OCI-LY7 (cell line): ENCODE results near the gene DNAJC11. TPM values are rescaled to one million over a fixed set of nuclear protein-coding genes. Genes with fewer than 3 reads are reported as not detected.

Source experiments
- BruUV-seq: library from RNA; stranded (reverse); fragments of 400-500 nt; replicated peaks from 2 replicates; lab custom pipeline; 2021; lab: Mats Ljungman, UMichigan
- CTCF ChIA-PET: fragments of 300-600 bp; sonication (Branson Sonifier 250); formaldehyde crosslinking; loops from one replicate; lab custom pipeline; 2022; ENCODE audit warnings: antibody characterized with exemption; ENCODE audit not compliant: unreplicated experiment; lab: Charles Lee
- POLR2A ChIA-PET: fragments of 300-600 bp; sonication (Branson Sonifier 250); formaldehyde crosslinking; loops from one replicate; lab custom pipeline; 2022; ENCODE audit warnings: antibody characterized with exemption; lab: Charles Lee
- DNase-seq: peaks from one replicate; pipeline ENCODE4 v3.0.0-alpha.2; 2015; ENCODE audit warnings: low spot score
- H2AFZ ChIP-seq: fragments of 200-600 bp; sonication (generic), shearing (Covaris generic); 2 replicates; pipeline ENCODE4 v1.6.1; 2014; ENCODE audit warnings: mild to moderate bottlenecking, antibody characterized with exemption, low read length, moderate library complexity
- H3K27ac ChIP-seq: fragments of 200-600 bp; sonication (generic); 2 replicates; pipeline ENCODE4 v1.5.1; 2014; ENCODE audit warnings: mixed run types, low read depth, mild to moderate bottlenecking, moderate library complexity, low read length, inconsistent platforms; ENCODE audit not compliant: poor library complexity, severe bottlenecking
- H3K36me3 ChIP-seq: fragments of 200-600 bp; sonication (generic); 2 replicates; pipeline ENCODE4 v1.6.1; 2014; ENCODE audit warnings: mild to moderate bottlenecking, antibody characterized with exemption, low read length, moderate library complexity, mixed read lengths; ENCODE audit not compliant: insufficient read depth
- H3K4me1 ChIP-seq: fragments of 200-600 bp; sonication (generic); 2 replicates; pipeline ENCODE4 v1.5.1; 2014; ENCODE audit warnings: mild to moderate bottlenecking, low read length; ENCODE audit not compliant: insufficient read depth, poor library complexity, severe bottlenecking
- H3K4me2 ChIP-seq: fragments of 200-600 bp; sonication (generic); 2 replicates; pipeline ENCODE4 v1.6.1; 2014; ENCODE audit warnings: mild to moderate bottlenecking, low read length
- H3K4me3 ChIP-seq: fragments of 200-600 bp; sonication (generic); 2 replicates; pipeline ENCODE4 v1.5.1; 2014; ENCODE audit warnings: mild to moderate bottlenecking, low read depth, low read length; ENCODE audit not compliant: poor library complexity, severe bottlenecking
- H3K79me2 ChIP-seq: fragments of 200-600 bp; sonication (generic); 2 replicates; pipeline ENCODE4 v1.6.1; 2016; ENCODE audit warnings: low read depth, mild to moderate bottlenecking, low read length, moderate library complexity, mixed read lengths; ENCODE audit not compliant: insufficient read depth
- H3K9me2 ChIP-seq: fragments of 200-600 bp; sonication (generic); 2 replicates; pipeline ENCODE4 v1.6.1; 2016; ENCODE audit warnings: mild to moderate bottlenecking, low read length, mixed read lengths; ENCODE audit not compliant: insufficient read depth
- H3K9me3 ChIP-seq: fragments of 200-600 bp; sonication (generic); 2 replicates; pipeline ENCODE4 v1.6.1; 2014; ENCODE audit warnings: mild to moderate bottlenecking, mixed run types, low read length, mixed read lengths
- H4K20me1 ChIP-seq: fragments of 200-600 bp; sonication (generic); 2 replicates; pipeline ENCODE4 v1.6.1; 2014; ENCODE audit warnings: mild to moderate bottlenecking, antibody characterized with exemption, low read length, moderate library complexity, mixed read lengths; ENCODE audit not compliant: insufficient read depth
- EZH2phosphoT487 ChIP-seq: fragments of 200-600 bp; sonication (generic); IDR thresholded peaks from 2 replicates; pipeline ENCODE4 v1.6.1; 2018; ENCODE audit warnings: low read depth, borderline replicate concordance, mild to moderate bottlenecking, mixed run types, antibody characterized with exemption, low read length, moderate library complexity, mixed read lengths
- intact Hi-C: fragments of 100-400 bp; cut with micrococcal nuclease; formaldehyde crosslinking; loops from one replicate; pipeline ENCODE4 v1.10.0; 2022; ENCODE audit not compliant: unreplicated experiment
- total RNA-seq, 2 experiments: library from RNA; depleted of rRNA in 1 of 2; stranded (reverse); fragments of >200 nt in 1 of 2; shearing (Covaris generic) in 1 of 2; gene quantifications; 2 replicates each; pipeline ENCODE4 v1.2.3, GENCODE V29; 2014 to 2022
- TF ChIP-seq, protein P1 (sequence below): fragments of 200-600 bp; sonication (generic); conservative IDR thresholded peaks from 2 replicates; pipeline ENCODE4 v1.5.1; 2014; ENCODE audit warnings: mild to moderate bottlenecking, antibody characterized with exemption, low read length, moderate library complexity, mixed read lengths

The DNAJC11 gene
- total RNA-seq, 2 experiments from 2014 or later = 31.0 to 65.6 TPM

DNA sequence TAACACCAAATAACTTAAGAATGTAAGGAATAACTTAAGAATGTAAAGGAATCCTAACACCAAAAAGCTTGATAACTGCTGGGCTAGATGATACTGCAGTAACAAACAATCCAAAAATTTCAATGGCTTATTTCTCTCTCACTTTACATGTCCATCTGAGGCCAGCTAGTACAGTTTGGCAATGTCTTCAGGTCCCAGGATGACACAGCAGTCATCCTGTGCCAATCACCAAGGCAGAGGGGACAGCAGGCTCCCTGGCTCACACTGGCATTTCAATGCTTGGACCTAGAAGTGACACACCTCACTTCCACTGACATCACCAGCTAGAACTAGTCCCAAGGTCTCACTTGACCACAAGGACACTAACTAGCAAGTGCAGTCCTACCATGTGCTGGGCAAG lies 15.3 kb downstream of the DNAJC11 start:
- no TSS peak for BruUV-seq
- TF ChIP-seq, protein P1, sequence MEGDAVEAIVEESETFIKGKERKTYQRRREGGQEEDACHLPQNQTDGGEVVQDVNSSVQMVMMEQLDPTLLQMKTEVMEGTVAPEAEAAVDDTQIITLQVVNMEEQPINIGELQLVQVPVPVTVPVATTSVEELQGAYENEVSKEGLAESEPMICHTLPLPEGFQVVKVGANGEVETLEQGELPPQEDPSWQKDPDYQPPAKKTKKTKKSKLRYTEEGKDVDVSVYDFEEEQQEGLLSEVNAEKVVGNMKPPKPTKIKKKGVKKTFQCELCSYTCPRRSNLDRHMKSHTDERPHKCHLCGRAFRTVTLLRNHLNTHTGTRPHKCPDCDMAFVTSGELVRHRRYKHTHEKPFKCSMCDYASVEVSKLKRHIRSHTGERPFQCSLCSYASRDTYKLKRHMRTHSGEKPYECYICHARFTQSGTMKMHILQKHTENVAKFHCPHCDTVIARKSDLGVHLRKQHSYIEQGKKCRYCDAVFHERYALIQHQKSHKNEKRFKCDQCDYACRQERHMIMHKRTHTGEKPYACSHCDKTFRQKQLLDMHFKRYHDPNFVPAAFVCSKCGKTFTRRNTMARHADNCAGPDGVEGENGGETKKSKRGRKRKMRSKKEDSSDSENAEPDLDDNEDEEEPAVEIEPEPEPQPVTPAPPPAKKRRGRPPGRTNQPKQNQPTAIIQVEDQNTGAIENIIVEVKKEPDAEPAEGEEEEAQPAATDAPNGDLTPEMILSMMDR = no peak
- no peak for TF ChIP-seq EZH2phosphoT487
- peaks cover 70% of the 10 kb centered on the region for H3K79me2 ChIP-seq
- ChIA-PET CTCF (no interaction called here), POLR2A (interaction anchor here (1.3 kb wide), 1 partner anchor 15 kb away, joined by 4 read pairs; the partner anchor contains the start of gene DNAJC11)
- no peak overlapping the region for H3K27ac ChIP-seq
- no peak for DNase-seq
- H2AFZ ChIP-seq = no peak overlapping the region
- peaks cover 41% of the 10 kb centered on the region for H3K36me3 ChIP-seq
- H3K4me3 ChIP-seq = no peak overlapping the region
- no peak overlapping the region for H3K4me2 ChIP-seq
- no peaks in the 10 kb centered on the region for H3K4me1 ChIP-seq
- H3K9me2 ChIP-seq = no peaks in the 10 kb centered on the region
- H4K20me1 ChIP-seq = peaks cover 12% of the 10 kb centered on the region; the same call in 1 of the 2 replicates
- no peaks in the 10 kb centered on the region for H3K9me3 ChIP-seq
- intact Hi-C loops = no loop called here

GRCh38 chr1:6685381-6685780 lies 16.2 kb downstream of the DNAJC11 start:
- TF ChIP-seq, protein P1 = no peak
- TF ChIP-seq EZH2phosphoT487 = no peak
- H3K79me2 ChIP-seq = peaks cover 62% of the 10 kb centered on the region
- H3K4me1 ChIP-seq = no peaks in the 10 kb centered on the region
- POLR2A ChIA-PET = no interaction called here
- DNase-seq = no peak
- no peak overlapping the region for H2AFZ ChIP-seq
- H3K36me3 ChIP-seq = peaks cover 41% of the 10 kb centered on the region
- H3K9me2 ChIP-seq = no peaks in the 10 kb centered on the region
- BruUV-seq = no TSS peak
- intact Hi-C loops = no loop called here
- no peak overlapping the region for H3K4me2 ChIP-seq
- CTCF ChIA-PET = no interaction called here
- H4K20me1 ChIP-seq = peaks cover 6% of the 10 kb centered on the region; the same call in 1 of the 2 replicates
- H3K27ac ChIP-seq = no peak overlapping the region
- H3K9me3 ChIP-seq = no peaks in the 10 kb centered on the region
- no peak overlapping the region for H3K4me3 ChIP-seq

DNA sequence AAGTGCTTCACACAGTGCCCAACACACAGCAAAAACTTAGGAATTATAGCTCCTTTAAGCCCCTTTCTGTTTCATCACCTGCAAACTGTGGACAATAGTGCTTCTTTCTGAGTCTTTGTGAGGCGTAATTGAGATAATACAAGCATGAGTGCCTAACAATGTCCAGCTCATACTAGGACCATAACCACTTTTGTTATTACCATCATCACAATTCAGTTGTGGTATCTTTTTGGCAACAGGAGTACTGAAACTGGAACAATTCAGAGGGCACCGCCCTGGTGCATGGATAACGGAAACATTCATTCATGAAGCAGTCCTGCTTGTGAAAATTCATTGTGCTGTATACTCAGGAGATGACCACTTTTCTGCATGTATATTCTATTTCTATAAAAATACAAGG lies 18.2 kb downstream of the DNAJC11 start:
- DNase-seq = no peak
- no peak for TF ChIP-seq EZH2phosphoT487
- TF ChIP-seq, protein P1 = no peak
- POLR2A ChIA-PET = no interaction called here
- Histone ChIP-seq H3K79me2 (peaks cover 48% of the 10 kb centered on the region; the same call in 1 of the 2 replicates), H3K4me2 (no peak overlapping the region), H3K4me3 (no peak overlapping the region), H3K9me3 (no peaks in the 10 kb centered on the region), H4K20me1 (peaks cover 6% of the 10 kb centered on the region; the same call in 1 of the 2 replicates), H3K9me2 (no peaks in the 10 kb centered on the region), H3K27ac (no peak overlapping the region), H3K4me1 (no peaks in the 10 kb centered on the region), H2AFZ (no peak overlapping the region), H3K36me3 (peaks cover 57% of the 10 kb centered on the region)
- BruUV-seq = no TSS peak
- CTCF ChIA-PET = no interaction called here
- intact Hi-C loops = no loop called here
